Islet precursor cell (in vitro differentiated cells): Measurements from ENCODE around the gene MAP1B.

Source experiments
- DNase-seq: peaks from one replicate; pipeline ENCODE4 v3.0.0-alpha.2; 2018

The MAP1B gene

GRCh38 chr5:72256536-72256935 lies 149.3 kb downstream of the MAP1B start:
- DNase-seq: no peak
